Keratinocyte (primary cell): ENCODE data around the gene CARD11.

Source experiments
- CTCF ChIP-seq, 3 experiments: IDR thresholded peaks in 1 of 3; conservative IDR thresholded peaks in 1 of 3; optimal IDR thresholded peaks in 1 of 3; 2 replicates in 2 of 3; 3 replicates in 1 of 3; pipeline versions ENCODE3 to v1.5.1; 2011; ENCODE audit warnings: low read length in 3 of 3, mild to moderate bottlenecking in 3 of 3, moderate library complexity in 2 of 3, control low read depth in 1 of 3, inconsistent platforms in 1 of 3; ENCODE audit not compliant: insufficient read depth in 2 of 3; ENCODE audit errors: extremely low read depth in 1 of 3
- EZH2 ChIP-seq: IDR thresholded peaks from one replicate; pipeline ENCODE4 v1.6.1; 2012; ENCODE audit warnings: inconsistent platforms, mild to moderate bottlenecking, low read length, moderate library complexity

GRCh38 chr7:2993868-2994267 is 49.8 kb downstream of the CARD11 start:
- no peak for TF ChIP-seq CTCF (optimal IDR thresholded peaks at IDR 0.05 in 1 of 3, IDR thresholded peaks at IDR 0.05 in 1 of 3, conservative IDR thresholded peaks at IDR 0.05 in 1 of 3; ENCODE audit: extremely low read depth in 1 of 3, insufficient read depth in 2 of 3, low read length in 3 of 3)
- TF ChIP-seq EZH2 = no peak
